ENCODE measurements around the gene CLIP2. TPM values are rescaled to one million over a fixed set of nuclear protein-coding genes. Genes with fewer than 3 reads are reported as not detected.
"Not testable (repeated sequence)": the region's sequence is repeated elsewhere in the genome, so short reads cannot be mapped to it uniquely, and the experiment has no call there.

The CLIP2 gene
- total RNA-seq, 1 donor from 2014 or later: 24.1 TPM

DNA sequence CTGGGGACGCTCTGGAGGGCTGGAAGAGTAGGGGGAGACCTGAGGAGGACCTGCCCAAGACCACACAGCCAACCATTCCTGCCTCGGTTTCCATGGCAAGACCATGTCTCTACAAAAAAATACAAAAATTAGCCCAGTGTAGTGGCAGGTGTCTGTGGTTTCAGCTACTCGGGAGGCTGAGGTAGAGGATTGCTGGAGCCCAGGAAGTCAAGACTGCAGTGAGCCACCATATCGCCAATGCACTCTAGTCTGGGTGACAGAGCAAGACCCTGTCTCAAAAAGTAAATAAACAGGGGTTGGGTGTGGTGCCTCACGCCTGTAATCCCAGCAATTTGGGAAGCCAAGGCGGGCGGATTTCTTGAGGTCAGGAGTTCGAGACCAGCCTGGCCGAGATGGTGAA, 48.7 kb downstream of the CLIP2 start:
- TF ChIP-seq, protein P1, sequence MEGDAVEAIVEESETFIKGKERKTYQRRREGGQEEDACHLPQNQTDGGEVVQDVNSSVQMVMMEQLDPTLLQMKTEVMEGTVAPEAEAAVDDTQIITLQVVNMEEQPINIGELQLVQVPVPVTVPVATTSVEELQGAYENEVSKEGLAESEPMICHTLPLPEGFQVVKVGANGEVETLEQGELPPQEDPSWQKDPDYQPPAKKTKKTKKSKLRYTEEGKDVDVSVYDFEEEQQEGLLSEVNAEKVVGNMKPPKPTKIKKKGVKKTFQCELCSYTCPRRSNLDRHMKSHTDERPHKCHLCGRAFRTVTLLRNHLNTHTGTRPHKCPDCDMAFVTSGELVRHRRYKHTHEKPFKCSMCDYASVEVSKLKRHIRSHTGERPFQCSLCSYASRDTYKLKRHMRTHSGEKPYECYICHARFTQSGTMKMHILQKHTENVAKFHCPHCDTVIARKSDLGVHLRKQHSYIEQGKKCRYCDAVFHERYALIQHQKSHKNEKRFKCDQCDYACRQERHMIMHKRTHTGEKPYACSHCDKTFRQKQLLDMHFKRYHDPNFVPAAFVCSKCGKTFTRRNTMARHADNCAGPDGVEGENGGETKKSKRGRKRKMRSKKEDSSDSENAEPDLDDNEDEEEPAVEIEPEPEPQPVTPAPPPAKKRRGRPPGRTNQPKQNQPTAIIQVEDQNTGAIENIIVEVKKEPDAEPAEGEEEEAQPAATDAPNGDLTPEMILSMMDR (IDR thresholded peaks at IDR 0.05): no peak
- no peak overlapping the region for H3K4me3 ChIP-seq
- H3K27ac ChIP-seq: no peak overlapping the region
- DNase-seq (no peak), ATAC-seq (no peak)
- H3K4me1 ChIP-seq: no peaks in the 10 kb centered on the region
- H3K9me3 ChIP-seq: no peaks in the 10 kb centered on the region
- intact Hi-C loops (cut with DNase I): no loop called here
- peaks cover 21% of the 10 kb centered on the region for H3K36me3 ChIP-seq
- no peaks in the 10 kb centered on the region for H3K27me3 ChIP-seq (ENCODE audit: low read depth)

DNA sequence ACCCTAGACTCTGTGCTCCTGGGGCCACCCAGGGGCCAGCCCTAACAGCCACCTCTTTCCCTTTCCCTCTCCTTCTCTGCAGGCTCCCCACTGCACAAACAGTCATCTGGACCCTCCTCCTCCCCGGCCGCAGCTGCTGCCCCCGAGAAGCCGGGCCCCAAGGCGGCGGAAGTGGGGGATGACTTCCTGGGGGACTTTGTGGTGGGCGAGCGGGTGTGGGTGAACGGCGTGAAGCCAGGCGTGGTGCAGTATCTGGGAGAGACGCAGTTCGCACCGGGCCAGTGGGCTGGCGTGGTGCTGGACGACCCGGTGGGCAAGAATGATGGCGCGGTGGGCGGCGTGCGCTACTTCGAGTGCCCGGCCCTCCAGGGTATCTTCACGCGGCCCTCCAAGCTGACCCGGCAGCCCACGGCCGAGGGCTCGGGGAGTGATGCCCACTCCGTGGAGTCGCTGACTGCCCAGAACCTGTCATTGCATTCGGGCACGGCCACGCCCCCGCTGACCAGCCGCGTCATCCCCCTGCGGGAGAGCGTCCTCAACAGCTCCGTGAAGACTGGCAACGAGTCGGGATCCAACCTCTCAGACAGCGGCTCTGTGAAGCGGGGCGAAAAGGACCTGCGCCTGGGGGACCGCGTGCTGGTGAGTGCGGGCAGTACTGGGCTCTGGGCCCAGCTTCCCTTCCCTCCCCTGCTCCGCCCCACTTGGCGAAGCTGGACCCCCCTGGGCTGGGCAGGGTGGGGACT, 49.3 kb downstream of the CLIP2 start:
- Histone ChIP-seq H3K27ac (no peak overlapping the region), H3K4me3 (no peak overlapping the region), H3K36me3 (peaks cover 21% of the 10 kb centered on the region), H3K4me1 (no peaks in the 10 kb centered on the region), H3K9me3 (no peaks in the 10 kb centered on the region), H3K27me3 (ENCODE audit: low read depth) (no peaks in the 10 kb centered on the region)
- TF ChIP-seq, protein P1 (IDR thresholded peaks at IDR 0.05): no peak
- intact Hi-C loops (cut with DNase I): no loop called here
- DNase-seq: no peak
- no peak for ATAC-seq

DNA sequence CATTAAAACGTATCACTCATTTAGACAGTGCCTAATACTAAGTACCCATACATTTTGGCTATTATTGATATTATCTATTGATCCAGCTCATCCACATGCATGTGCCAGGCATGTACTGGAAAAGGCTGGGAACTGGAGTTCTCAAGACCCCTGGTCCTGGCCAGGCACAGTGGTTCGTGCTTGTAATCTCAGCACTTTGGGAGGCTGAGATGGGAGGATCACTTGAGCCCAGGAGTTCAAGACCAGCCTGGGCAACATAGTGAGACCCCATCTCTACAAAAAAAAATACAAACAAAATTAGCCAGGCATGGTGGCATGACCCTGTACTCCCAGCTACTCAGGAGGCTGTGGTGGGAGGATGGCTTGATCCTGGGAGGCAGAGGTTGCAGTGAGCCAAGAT, 50.4 kb downstream of the CLIP2 start:
- H3K4me3 ChIP-seq; ATAC-seq; intact Hi-C loops (cut with DNase I); DNase-seq; H3K9me3 ChIP-seq; H3K27ac ChIP-seq; H3K27me3 ChIP-seq (ENCODE audit: low read depth); H3K4me1 ChIP-seq: not testable (repeated sequence)
- peaks cover 21% of the 10 kb centered on the region for H3K36me3 ChIP-seq

DNA sequence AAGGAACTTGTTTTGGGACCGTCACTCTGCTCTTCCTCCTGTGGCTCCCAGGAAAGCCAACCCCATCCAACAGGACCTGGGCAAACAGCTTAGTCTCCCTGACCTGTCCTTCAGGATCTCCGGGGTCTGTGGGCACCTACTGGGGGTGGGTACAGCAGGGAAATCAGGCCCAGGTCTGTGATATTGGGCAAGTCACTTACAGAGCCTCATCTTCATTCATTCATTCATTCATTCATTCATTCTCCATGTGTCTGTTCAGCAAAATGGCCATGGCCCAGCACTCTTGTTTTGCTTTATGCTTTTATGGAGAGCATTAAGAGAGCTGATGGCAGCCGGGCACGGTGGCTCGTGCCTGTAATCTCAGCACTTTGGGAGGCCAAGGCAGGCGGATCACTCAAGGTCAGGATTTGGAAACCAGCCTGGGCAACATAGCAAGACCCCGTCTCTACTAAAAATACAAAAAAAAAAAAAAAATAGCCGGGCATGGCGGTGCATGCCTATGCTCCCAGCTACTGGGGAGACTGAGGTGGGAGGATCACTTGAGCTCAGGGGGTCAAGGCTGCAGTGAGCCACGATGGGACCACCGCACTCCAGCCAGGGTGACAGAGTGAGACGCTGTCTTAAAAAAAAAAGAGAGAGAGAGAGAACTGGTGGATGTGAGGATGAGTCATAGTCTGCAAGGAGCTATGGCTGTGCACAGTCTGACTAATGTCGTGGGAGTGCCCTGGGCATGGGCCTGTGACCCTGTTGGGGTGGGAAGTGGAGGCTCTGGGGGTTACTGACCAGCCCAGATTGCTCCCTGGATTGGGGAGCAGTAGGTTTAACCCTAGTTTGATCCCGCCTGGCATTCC, 54.3 kb downstream of the CLIP2 start:
- no peak overlapping the region for H3K27ac ChIP-seq
- ATAC-seq: peak in 1 of 2 donors; percentile 33

DNA sequence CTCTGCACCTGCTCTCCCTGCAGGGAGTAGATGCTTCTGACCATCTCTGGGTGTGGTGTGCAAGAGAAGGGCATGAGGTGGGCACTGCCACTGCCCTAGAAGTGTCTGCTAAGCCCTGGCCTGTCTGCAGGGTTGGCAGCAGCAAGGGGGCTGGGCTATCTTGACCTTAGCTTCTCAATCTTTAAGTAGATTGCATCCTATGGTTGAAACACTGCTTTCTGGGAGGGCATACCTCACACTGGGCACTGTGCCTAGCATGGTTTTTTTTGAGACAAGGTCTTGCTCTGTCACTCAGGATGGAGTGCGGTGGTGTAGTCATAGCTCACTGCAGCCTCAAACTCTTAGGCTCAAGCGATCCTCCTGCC, 54.9 kb downstream of the CLIP2 start:
- TF ChIP-seq, protein P1 (IDR thresholded peaks at IDR 0.05): no peak
- DNase-seq (no peak), ATAC-seq (peak in 1 of 2 donors; percentile 19)
- Histone ChIP-seq H3K27ac (no peak overlapping the region), H3K9me3 (no peaks in the 10 kb centered on the region), H3K4me1 (no peaks in the 10 kb centered on the region), H3K36me3 (peaks cover 18% of the 10 kb centered on the region), H3K27me3 (ENCODE audit: low read depth) (no peaks in the 10 kb centered on the region), H3K4me3 (no peak overlapping the region)
- intact Hi-C loops (cut with DNase I): no loop called here

More for the DNA sequence above, 54.3 kb downstream of the CLIP2 start:
- intact Hi-C loops (cut with DNase I): no loop called here
- Histone ChIP-seq H3K36me3 (peaks cover 21% of the 10 kb centered on the region), H3K9me3 (no peaks in the 10 kb centered on the region), H3K4me3 (no peak overlapping the region), H3K27me3 (ENCODE audit: low read depth) (no peaks in the 10 kb centered on the region), H3K4me1 (no peaks in the 10 kb centered on the region)
- DNase-seq: no peak
- TF ChIP-seq, protein P1 (IDR thresholded peaks at IDR 0.05): no peak

DNA sequence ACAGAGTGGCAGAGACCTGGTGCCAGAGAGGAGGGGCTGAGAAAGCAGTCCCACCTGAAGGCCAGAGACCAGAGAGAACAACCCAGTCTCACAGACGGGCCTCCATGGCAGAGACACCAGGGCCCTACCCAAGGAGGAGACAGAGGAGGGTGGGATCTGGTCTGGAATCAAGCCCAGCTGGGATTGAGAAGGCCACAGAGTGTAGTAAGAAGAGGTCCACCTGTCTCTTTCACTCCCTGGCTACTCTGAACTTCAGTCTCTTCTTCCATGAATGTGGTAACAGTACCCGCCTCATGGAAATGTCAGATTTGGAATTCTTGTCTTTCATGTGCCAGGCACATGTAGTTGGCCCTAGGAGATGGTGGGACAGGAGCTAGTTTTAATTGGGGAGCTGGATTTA, 55.6 kb downstream of the CLIP2 start:
- H3K36me3 ChIP-seq: peaks cover 13% of the 10 kb centered on the region
- H3K27ac ChIP-seq: no peak overlapping the region
- H3K4me3 ChIP-seq: no peak overlapping the region
- H3K27me3 ChIP-seq (ENCODE audit: low read depth): no peaks in the 10 kb centered on the region
- TF ChIP-seq, protein P1 (IDR thresholded peaks at IDR 0.05): no peak
- H3K4me1 ChIP-seq: no peaks in the 10 kb centered on the region
- intact Hi-C loops (cut with DNase I): no loop called here
- ATAC-seq (no peak), DNase-seq (no peak)
- no peaks in the 10 kb centered on the region for H3K9me3 ChIP-seq

Measured in lower lobe of right lung (tissue), 2 donors.